SU-DHL-6 (cell line): ENCODE measurements around the gene CLEC16A.

Source experiments
- CTCF ChIP-seq: fragments of 200-600 bp; sonication (generic); IDR thresholded peaks from one replicate; pipeline ENCODE4 v1.5.1; 2017; ENCODE audit warnings: antibody characterized with exemption, mild to moderate bottlenecking, low read length, moderate library complexity; ENCODE audit not compliant: insufficient read depth, poor library complexity, severe bottlenecking
- EZH2phosphoT487 ChIP-seq: fragments of 200-600 bp; sonication (generic), shearing (Covaris generic); conservative IDR thresholded peaks from 2 replicates; pipeline ENCODE4 v1.6.1; 2018; ENCODE audit warnings: mild to moderate bottlenecking, antibody characterized with exemption, low read length, moderate library complexity, mixed read lengths

- TF ChIP-seq CTCF (no peak), EZH2phosphoT487 (no peak)
Observed at GRCh38 chr16:11012841-11013240, 68.5 kb downstream of the CLEC16A start.
